Glomerular visceral epithelial cell (primary cell): ENCODE results near the gene DDX42.
A peak's percentile ranks its signal among the peaks of the same experiment; 100 is the strongest.
"Not testable (repeated sequence)": the region's sequence is repeated elsewhere in the genome, so short reads cannot be mapped to it uniquely, and the experiment has no call there.

Experiments used
- DNase-seq: peaks from one replicate; pipeline ENCODE4 v3.0.0-alpha.2; 2016; ENCODE audit errors: extremely low spot score

Gene DDX42

DNA sequence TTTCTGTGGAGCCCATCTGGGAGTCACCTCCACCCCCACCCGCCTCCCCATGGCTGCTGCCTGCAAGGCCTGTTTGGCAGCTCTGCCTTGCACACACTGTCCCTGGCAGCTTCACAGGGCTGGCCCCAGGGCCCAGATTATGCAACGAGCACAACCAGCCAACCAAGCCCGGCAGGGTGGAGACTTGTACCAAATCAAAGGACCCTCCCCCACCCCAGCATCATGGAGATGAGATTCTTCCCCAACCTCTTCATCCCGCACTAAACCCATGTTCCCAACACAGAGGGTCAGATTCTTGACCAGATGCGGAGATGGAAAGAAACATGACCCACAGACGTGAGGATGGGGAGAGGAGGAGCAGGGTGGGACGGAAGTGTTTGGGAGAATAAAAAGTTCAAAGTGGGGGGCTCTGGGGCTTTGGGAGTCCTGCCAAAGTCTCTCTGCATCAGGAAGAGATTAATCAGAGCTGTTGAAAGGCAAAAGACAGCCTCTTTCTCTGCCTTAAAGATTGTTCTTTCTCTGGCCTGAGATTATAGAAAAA, 64.7 kb downstream of the DDX42 start:
- no peak for DNase-seq

GRCh38 chr17:63840591-63841349, 66.8 kb downstream of the DDX42 start:
- DNase-seq = no peak

GRCh38 chr17:63841350-63842172, 67.6 kb downstream of the DDX42 start:
- peak; percentile 35 for DNase-seq

- no peak for DNase-seq
Observed at GRCh38 chr17:63842173-63842539, 68.2 kb downstream of the DDX42 start.

DNA sequence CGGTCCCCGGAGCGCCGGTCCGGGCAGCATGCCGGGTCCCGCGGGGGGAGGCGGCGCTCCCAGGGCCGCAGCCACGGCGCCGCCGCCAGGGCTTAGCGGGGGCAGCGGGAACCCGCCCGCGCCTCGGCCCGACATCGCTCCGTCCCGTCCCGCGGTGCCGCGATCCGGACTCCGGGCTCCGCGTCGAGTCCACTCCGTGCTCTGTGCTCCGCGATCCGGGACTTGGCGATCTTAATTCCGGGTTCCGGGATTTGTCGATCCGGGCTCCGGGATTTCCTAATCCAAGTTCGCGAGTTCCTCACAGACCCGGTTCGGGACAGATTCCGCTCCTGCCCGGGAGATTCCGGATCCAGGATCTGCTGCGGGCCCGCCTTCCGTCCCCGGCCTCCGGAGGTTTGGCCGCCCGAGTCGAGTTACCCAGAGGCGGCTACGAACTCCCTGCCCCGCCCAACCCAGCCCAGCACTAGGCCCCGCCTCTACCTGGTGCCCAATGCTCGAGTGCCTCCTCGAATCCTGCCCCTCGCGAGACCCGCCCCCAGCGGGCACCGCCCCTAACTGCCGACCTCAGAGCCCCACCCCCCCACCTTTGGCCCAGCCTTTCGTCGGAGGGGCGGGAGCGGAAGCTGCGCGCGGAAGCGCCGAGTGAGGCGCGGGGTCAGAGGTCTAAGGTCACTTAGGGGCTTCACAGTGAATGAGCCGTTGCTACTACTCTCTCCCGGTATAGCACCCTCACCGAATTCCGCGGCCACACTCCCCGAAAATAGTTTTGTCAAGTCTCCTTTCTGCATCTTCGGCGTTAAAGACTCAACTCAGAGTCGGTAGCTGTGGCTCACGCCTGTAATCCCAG, 68.8 kb downstream of the DDX42 start, which contains the start of gene SMARCD2:
SMARCD2 (minus strand) TSS at position 146 of the 847 bp plus-strand sequence; CDS start at position 135, 11 bp downstream.
- peak; percentile 99 for DNase-seq

GRCh38 chr17:63843387-63843888, 69.5 kb downstream of the DDX42 start:
- DNase-seq = peak; percentile 80

DNA sequence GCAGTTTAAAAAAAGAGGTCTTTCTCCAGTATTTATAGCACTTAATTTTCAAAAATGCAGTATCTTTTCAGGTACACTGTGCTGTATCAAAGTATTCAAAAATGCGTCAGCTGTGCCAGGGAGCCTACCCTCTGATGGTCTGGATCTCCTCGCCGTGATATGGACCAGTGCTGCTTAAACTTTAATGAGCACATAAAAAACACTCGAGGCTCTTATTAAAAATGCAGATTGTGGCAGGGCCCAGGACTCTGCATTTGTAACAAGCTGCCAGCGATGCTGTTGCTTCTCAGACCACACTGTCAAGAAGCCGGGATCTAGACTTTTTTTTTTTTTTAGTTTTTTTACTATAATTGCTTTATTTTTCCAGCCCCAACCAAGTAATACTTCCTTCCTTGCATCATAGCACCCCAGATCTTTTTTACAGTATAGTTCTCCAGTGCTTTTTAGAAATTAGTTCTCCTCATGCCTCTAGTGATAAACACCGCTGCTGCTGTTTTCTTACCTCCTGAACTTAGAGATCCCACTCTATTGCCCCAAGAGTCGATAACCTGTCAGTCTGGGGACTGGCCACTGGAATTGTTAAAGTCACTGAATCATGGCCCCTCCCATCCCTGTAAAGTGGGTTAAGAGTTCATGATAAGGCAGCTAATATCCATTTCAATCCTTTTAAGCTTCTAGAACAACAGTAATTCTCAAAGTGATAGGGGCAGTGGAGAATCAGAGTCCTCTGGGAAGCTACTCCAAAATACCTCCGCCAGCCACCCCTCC, 70.1 kb downstream of the DDX42 start:
- DNase-seq = no peak

- DNase-seq = no peak
Observed at GRCh38 chr17:63845509-63845908, 71.5 kb downstream of the DDX42 start.

DNA sequence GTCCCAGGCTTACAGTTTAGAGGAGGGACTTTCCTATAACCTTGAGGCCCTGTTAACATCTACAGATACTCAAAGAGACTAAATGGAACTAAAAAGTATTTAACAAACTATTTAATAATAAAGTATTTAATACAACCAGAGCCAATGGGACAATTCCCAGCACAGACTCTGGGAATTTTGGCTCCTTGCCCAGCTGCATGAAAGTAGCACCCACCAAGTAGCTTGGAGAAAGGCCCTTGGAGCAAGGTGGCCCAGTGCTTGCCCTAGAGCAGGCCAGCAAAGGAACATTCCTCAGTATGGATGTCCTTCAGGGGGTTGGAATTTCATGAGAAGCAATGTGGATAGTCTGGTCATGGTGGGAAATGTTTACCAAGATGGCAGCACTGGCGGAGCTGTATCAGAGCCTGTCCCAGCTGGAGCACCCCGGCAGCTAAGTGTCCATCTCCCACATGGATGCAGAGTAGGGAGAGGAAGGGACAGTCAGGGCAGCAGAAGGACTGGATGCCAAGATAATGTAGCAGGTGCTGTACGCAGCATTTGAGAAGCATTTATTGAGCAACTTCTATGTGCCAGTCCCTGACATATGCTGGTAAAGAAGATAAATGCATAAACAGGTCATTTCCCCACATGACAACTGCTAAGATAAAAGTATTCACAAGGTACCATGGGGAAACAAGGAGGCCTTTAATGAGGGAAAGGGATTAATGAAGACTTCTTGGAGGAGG, 73.7 kb downstream of the DDX42 start:
- DNase-seq = no peak

- DNase-seq = peak; percentile 82
Observed at GRCh38 chr17:63848834-63849689, 75.1 kb downstream of the DDX42 start.

GRCh38 chr17:63850401-63850800, 76.4 kb downstream of the DDX42 start:
- DNase-seq = no peak

GRCh38 chr17:63853260-63853659, 79.3 kb downstream of the DDX42 start:
- DNase-seq = no peak

GRCh38 chr17:63854709-63855108, 80.7 kb downstream of the DDX42 start:
- no peak for DNase-seq

- DNase-seq = no peak
Observed at GRCh38 chr17:63855185-63855584, 81.2 kb downstream of the DDX42 start.

- DNase-seq = not testable (repeated sequence)
Observed at GRCh38 chr17:63856425-63856824, 82.5 kb downstream of the DDX42 start.

- DNase-seq = no peak
Observed at GRCh38 chr17:63859257-63859656, 85.3 kb downstream of the DDX42 start.

GRCh38 chr17:63866625-63867024, 92.7 kb downstream of the DDX42 start:
- not testable (repeated sequence) for DNase-seq
